GM06990 (cell line): Measurements from ENCODE around the gene CD93.

Experiments
- DNase-seq: peaks from one replicate; pipeline ENCODE4 v3.0.0-alpha.2; 2011; ENCODE audit not compliant: insufficient read length; ENCODE audit errors: extremely low read depth
- H3K27me3 ChIP-seq: replicated peaks from 2 replicates; pipeline ENCODE4 v1.6.0; 2011; ENCODE audit warnings: low read length; ENCODE audit not compliant: control insufficient read depth, insufficient read depth
- H3K36me3 ChIP-seq: 2 replicates; pipeline ENCODE4 v1.5.1; 2011; ENCODE audit warnings: low read length; ENCODE audit not compliant: control insufficient read depth, insufficient read depth
- H3K4me3 ChIP-seq: replicated peaks from 2 replicates; pipeline ENCODE4 v1.5.1; 2011; ENCODE audit warnings: low read depth, mild to moderate bottlenecking, control low read depth, low read length
- CTCF ChIP-seq: IDR thresholded peaks from 2 replicates; pipeline ENCODE4 v1.5.1; 2011; ENCODE audit warnings: low read length, control low read depth, mild to moderate bottlenecking, inconsistent platforms; ENCODE audit not compliant: insufficient read depth, poor library complexity, severe bottlenecking

CD93 gene

DNA sequence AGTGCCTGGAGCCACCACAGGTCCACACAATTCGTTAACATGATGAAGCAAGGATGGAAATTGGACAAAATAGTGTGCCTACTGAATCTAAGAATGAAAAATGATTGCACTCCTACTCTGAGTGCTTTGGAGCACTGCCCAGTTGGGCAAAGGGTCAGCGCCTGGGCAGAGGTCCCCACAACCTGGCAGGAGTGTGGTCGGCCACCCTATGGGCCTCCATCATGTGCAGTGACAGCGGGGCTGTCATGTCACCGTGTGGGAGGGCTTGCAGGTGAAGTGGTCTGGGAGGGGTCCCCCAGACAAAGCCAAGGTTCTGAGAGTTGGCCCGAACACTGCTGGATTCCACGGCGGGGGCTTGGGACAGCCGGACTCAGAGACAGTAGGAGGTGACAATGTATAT is 36.2 kb upstream of the CD93 start:
- Histone ChIP-seq H3K36me3 (no peaks in the 10 kb centered on the region), H3K27me3 (no peaks in the 10 kb centered on the region), H3K4me3 (no peak overlapping the region)
- DNase-seq = no peak
- no peak for TF ChIP-seq CTCF

DNA sequence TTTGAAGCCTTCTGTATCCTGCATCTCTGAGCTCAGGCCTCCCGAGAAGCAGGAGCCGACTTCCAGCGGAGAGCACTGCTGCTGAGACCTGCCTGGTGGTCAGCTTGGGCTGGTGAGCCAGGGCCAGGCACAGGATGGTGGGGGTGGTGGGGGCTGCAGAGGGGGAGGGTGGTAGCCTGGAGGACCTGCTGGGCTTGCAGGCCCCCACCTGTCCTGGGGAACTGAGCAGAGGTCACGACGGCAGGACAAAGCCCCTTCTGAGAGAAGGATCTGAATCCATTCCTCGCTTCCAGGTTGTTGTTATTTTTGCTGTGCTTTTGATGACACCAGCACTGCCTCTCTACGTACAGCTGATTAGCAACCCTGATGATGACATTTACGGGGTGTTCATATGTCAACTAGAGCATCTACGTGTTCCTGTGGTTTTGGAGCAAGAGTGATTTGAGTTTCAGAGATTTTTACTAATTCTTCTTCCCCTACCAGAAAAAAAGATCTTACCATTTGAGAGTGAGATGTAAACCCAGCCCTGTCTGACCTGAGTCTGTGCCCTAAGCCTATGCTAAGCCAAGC is 35.7 kb upstream of the CD93 start:
- Histone ChIP-seq H3K27me3 (no peaks in the 10 kb centered on the region), H3K36me3 (no peaks in the 10 kb centered on the region), H3K4me3 (no peak overlapping the region)
- DNase-seq = no peak
- no peak for TF ChIP-seq CTCF

DNA sequence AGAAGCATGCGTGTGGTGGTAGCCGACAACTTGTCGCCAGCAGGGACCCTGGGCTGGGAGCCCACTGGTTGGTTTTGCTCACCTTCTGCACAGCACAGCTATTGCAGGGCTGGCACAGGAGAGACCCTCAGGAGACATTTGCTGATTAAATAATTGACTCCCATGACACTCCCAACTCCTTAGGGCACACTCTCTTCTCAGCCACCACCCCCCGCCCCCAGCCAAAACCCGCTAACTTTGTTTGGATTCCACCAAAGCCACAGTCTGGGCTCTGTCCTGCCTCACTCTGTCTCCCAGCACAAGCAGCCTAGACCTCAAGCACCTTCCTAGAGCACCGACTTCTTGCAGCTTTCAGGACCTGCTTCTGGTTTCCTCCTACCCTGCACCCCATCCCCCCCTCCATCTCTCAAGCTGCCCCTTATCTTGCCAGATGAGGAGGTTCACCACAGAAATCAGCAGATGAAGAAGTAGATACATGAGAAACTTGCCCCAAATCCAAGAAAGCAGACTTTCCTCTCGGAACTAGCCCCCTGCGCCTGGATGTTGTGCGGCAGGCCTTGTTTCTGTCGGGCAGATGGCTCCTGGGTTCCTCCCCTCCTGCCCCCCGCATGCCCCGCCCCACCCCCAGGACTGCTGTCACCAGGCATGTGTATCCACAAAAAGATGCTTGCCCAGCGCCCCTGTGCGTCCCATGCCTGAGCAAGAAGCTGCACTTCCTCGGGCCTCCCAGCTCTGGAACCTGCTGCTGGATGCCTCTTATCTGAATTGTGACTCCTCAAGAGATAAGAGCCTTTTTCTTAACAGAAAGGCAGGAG is 35.0 kb upstream of the CD93 start:
- no peak for DNase-seq
- H3K36me3 ChIP-seq = no peaks in the 10 kb centered on the region
- H3K27me3 ChIP-seq = no peaks in the 10 kb centered on the region
- no peak overlapping the region for H3K4me3 ChIP-seq
- no peak for TF ChIP-seq CTCF

GRCh38 chr20:23120261-23120660 is 34.1 kb upstream of the CD93 start:
- Histone ChIP-seq H3K4me3 (no peak overlapping the region), H3K27me3 (no peaks in the 10 kb centered on the region), H3K36me3 (no peaks in the 10 kb centered on the region)
- no peak for DNase-seq
- TF ChIP-seq CTCF = no peak

DNA sequence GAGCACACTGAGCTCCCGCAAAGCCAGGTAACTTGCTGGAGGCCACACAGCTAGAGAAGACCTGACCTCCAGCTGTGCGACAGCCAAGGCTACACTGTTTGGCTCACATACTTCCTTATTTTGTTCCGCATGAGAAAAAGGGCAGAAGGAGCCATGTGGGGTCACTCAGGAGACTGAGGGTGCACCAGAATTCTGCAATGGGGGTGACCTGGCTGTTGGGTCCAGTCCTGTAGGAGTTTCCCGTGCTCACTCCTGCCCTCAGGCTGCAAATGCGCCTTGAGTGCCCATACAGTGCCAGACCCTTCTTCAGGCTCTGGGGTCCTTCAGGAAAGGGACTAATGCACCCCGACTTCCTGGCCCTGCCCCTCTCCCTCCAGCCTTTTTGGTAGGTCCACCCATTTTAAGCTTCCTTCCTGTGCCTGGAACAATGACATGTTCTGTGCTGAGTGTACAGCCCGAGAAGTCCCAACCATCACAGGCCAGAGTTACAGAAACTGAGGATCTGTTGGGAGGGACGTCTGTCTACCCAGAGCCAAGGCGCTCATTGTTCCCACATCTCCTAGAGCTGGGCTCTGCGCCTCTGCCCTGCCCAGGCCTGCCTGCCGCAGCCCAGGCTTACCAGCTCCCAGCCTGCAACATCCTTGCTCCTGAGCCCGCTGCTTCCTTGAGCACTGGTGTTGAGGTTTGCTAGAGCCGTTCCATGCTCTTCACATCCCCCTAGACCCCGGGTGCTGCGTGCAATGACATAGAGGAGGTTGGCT is 33.5 kb upstream of the CD93 start:
- no peak for DNase-seq
- TF ChIP-seq CTCF = no peak
- no peak overlapping the region for H3K4me3 ChIP-seq
- no peaks in the 10 kb centered on the region for H3K27me3 ChIP-seq
- H3K36me3 ChIP-seq = no peaks in the 10 kb centered on the region
